ENCODE measurements around the gene ZNF787. TPM values are rescaled to one million over a fixed set of nuclear protein-coding genes. Genes with fewer than 3 reads are reported as not detected.

Gene ZNF787
- total and polyA plus RNA-seq, 2 of the 8 experiments (the other 6 are each of a cell fraction or from before 2014, with no cell fraction given): 19.7 to 56.0 TPM

DNA sequence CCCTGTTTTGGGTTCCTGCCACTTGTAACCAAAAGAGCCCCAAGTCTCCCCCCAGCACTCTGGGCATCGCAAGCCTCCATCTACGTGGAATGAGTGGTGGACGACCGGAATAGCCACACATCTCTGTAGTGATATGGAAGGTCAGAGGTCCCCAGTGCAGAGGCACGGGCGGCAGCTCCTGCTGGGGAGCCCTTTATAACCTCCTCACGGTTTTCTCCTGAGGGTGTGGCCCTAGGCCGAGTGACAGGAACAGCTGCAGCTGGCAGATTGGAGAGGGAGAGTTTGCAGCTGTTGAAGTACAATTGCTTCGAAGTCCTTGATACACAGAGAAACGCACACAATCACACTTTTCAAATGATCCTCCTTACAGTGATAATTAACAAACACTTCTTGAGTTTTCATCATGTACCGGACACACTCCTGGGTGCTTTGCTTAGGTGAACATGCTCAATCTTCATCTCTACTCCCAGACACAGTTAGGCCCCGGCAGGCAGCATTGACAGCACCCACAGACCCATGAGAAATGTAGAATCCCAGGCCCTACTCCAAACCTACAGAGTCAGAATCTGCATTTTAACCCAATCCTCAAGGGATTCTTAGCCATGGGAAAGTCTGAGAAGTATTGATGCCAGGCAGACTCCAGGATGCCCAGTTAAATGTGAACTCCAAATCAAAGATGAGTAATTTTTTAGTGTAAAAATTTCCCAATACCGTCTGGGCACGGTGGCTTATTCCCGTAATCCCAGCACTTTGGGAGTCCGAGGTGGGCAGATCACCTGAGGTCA is 4.9 kb upstream of the ZNF787 start (continued):
- TF ChIP-seq CREB1 (IDR thresholded peaks at IDR 0.05): no peak
- no peak for TF ChIP-seq EZH2 (IDR thresholded peaks at IDR 0.05; ENCODE audit: low read depth, low read length, severe bottlenecking)
- no peak for TF ChIP-seq TAF7 (optimal IDR thresholded peaks at IDR 0.05; ENCODE audit: borderline replicate concordance, low read depth, low read length)
- no peak for TF ChIP-seq RFX5 (IDR thresholded peaks at IDR 0.05; ENCODE audit: borderline replicate concordance, low read depth, low read length)
- TF ChIP-seq JUN (IDR thresholded peaks at IDR 0.05; ENCODE audit: low read depth, low read length): no peak
- TF ChIP-seq KDM4A (IDR thresholded peaks at IDR 0.05; ENCODE audit: low read depth, low read length, severe bottlenecking): no peak

All from H1 (cell line).